SK-N-SH (cell line): ENCODE data around the gene TRPM2. TPM values are rescaled to one million over a fixed set of nuclear protein-coding genes. Genes with fewer than 3 reads are reported as not detected.

Experiments
- CTCF ChIA-PET: fragments of 300-600, 350-600 bp; formaldehyde crosslinking; extraction: SDS; loops from one replicate; lab custom pipeline; 2021; lab: Yijun Ruan, JAX
- POLR2A ChIA-PET: fragments of 350-600 bp; sonication (Branson Sonifier 250); formaldehyde crosslinking; extraction: SDS; loops from one replicate; lab custom pipeline; 2020; ENCODE audit warnings: antibody characterized with exemption, inconsistent platforms; lab: Yijun Ruan, JAX
- DNase-seq: peaks from one replicate; pipeline ENCODE4 v3.0.0; 2012
- H2AFZ ChIP-seq: fragments of 200-600 bp; sonication (generic); 2 replicates; pipeline ENCODE4 v1.8.1; 2016; ENCODE audit warnings: antibody characterized with exemption, mild to moderate bottlenecking, low read depth
- H3F3A ChIP-seq: fragments of 200-600 bp; sonication (generic); replicated peaks from 2 replicates; pipeline ENCODE3; 2016; ENCODE audit warnings: antibody characterized with exemption, mild to moderate bottlenecking; ENCODE audit not compliant: insufficient read depth
- H3K27ac ChIP-seq, 2 experiments: fragments of 200-500 bp in 1 of 2; fragments of 200-600 bp in 1 of 2; sonication (Bioruptor generic) in 1 of 2; sonication (generic), shearing (Covaris generic) in 1 of 2; 2 replicates each; pipeline versions ENCODE4 v1.5.1 to v1.6.1; 2014 to 2016; ENCODE audit warnings: low read depth in 2 of 2, inconsistent platforms in 1 of 2, low read length in 1 of 2, mild to moderate bottlenecking in 1 of 2, mixed read lengths in 1 of 2
- H3K27me3 ChIP-seq: fragments of 200-600 bp; sonication (generic), shearing (Covaris generic); 2 replicates; pipeline ENCODE4 v1.6.1; 2016; ENCODE audit warnings: mixed run types; ENCODE audit not compliant: insufficient read depth
- H3K36me3 ChIP-seq, 2 experiments: fragments of 200-500 bp in 1 of 2; fragments of 200-600 bp in 1 of 2; sonication (Bioruptor generic) in 1 of 2; sonication (generic) in 1 of 2; replicated peaks in 1 of 2; 2 replicates each; pipeline versions ENCODE3 to v1.5.1; 2014 to 2016; ENCODE audit warnings: low read length in 1 of 2, mild to moderate bottlenecking in 1 of 2; ENCODE audit not compliant: insufficient read depth in 2 of 2, control insufficient read depth in 1 of 2
- H3K4me1 ChIP-seq, 2 experiments: fragments of 200-500 bp in 1 of 2; fragments of 200-600 bp in 1 of 2; sonication (Bioruptor generic) in 1 of 2; sonication (generic), shearing (Covaris generic) in 1 of 2; 2 replicates each; pipeline versions ENCODE4 v1.5.1 to v1.6.1; 2014 to 2016; ENCODE audit warnings: low read depth in 1 of 2, low read length in 1 of 2, mixed run types in 1 of 2; ENCODE audit not compliant: insufficient read depth in 2 of 2, control insufficient read depth in 1 of 2
- H3K4me2 ChIP-seq: fragments of 200-600 bp; sonication (generic), shearing (Covaris generic); 2 replicates; pipeline ENCODE4 v1.6.1; 2017; ENCODE audit warnings: mixed run types
- H3K4me3 ChIP-seq, 2 experiments: fragments of 200-500 bp in 1 of 2; fragments of 200-600 bp in 1 of 2; sonication (Bioruptor generic) in 1 of 2; sonication (generic), shearing (Covaris generic) in 1 of 2; 2 replicates each; pipeline versions ENCODE4 v1.5.1 to v1.8.1; 2014 to 2016; ENCODE audit warnings: low read depth in 2 of 2, inconsistent platforms in 1 of 2, low read length in 1 of 2, mild to moderate bottlenecking in 1 of 2, mixed read lengths in 1 of 2, moderate library complexity in 1 of 2
- H3K79me2 ChIP-seq: fragments of 200-600 bp; sonication (generic); 2 replicates; pipeline ENCODE4 v1.8.1; 2017; ENCODE audit warnings: mild to moderate bottlenecking; ENCODE audit not compliant: insufficient read depth
- H3K9ac ChIP-seq: fragments of 200-600 bp; sonication (generic); 2 replicates; pipeline ENCODE4 v1.6.1; 2017; ENCODE audit warnings: mixed run types
- H3K9me2 ChIP-seq: fragments of 200-600 bp; sonication (generic); 2 replicates; pipeline ENCODE4 v1.6.1; 2017; ENCODE audit warnings: mixed run types
- H3K9me3 ChIP-seq: fragments of 200-600 bp; sonication (generic); 2 replicates; pipeline ENCODE4 v1.6.1; 2017; ENCODE audit warnings: mixed run types, mild to moderate bottlenecking, moderate library complexity
- H4K20me1 ChIP-seq: fragments of 200-600 bp; sonication (generic); 2 replicates; pipeline ENCODE4 v1.6.1; 2017; ENCODE audit warnings: mild to moderate bottlenecking, mixed run types; ENCODE audit not compliant: insufficient read depth
- EP300 ChIP-seq, 2 experiments: IDR thresholded peaks; 2 replicates each; pipeline versions ENCODE4 v1.4.0 to v1.6.1; 2012; ENCODE audit warnings: borderline replicate concordance in 1 of 2, low read depth in 1 of 2, low read length in 1 of 2
- FOSL2 ChIP-seq: IDR thresholded peaks from 2 replicates; pipeline ENCODE4 v1.4.0; 2012; ENCODE audit warnings: low read depth, mild to moderate bottlenecking, moderate library complexity, borderline replicate concordance
- FOXM1 ChIP-seq: IDR thresholded peaks from 2 replicates; pipeline ENCODE4 v1.4.0; 2012; ENCODE audit warnings: low read depth, mild to moderate bottlenecking
- GABPA ChIP-seq: IDR thresholded peaks from 2 replicates; pipeline ENCODE4 v1.4.0; 2012; ENCODE audit warnings: low read depth, mild to moderate bottlenecking
- IRF3 ChIP-seq: fragments of 150-350 bp; IDR thresholded peaks from 2 replicates; pipeline ENCODE4 v1.6.1; 2016; ENCODE audit warnings: mild to moderate bottlenecking, low read depth, low read length
- MEF2A ChIP-seq: IDR thresholded peaks from 2 replicates; pipeline ENCODE4 v1.4.0; 2012; ENCODE audit warnings: low read depth, borderline replicate concordance
- MXI1 ChIP-seq: IDR thresholded peaks from 2 replicates; pipeline ENCODE4 v1.6.1; 2012; ENCODE audit warnings: mild to moderate bottlenecking, low read depth, low read length, improper control_type of control experiment
- NFIC ChIP-seq: IDR thresholded peaks from 2 replicates; pipeline ENCODE4 v1.4.0; 2012; ENCODE audit warnings: borderline replicate concordance
- NRF1 ChIP-seq: IDR thresholded peaks from 2 replicates; pipeline ENCODE4 v1.6.1; 2012; ENCODE audit warnings: low read depth, mild to moderate bottlenecking, low read length
- PBX3 ChIP-seq: IDR thresholded peaks from 2 replicates; pipeline ENCODE4; 2012
- SIN3A ChIP-seq: IDR thresholded peaks from 2 replicates; pipeline ENCODE4 v1.6.1; 2012; ENCODE audit warnings: low read depth, mild to moderate bottlenecking, low read length, moderate library complexity, borderline replicate concordance
- SMC3 ChIP-seq: IDR thresholded peaks from 2 replicates; pipeline ENCODE4 v1.6.1; 2012; ENCODE audit warnings: low read depth, low read length, improper control_type of control experiment
- TEAD4 ChIP-seq: IDR thresholded peaks from 2 replicates; pipeline ENCODE4 v1.4.0; 2012; ENCODE audit warnings: mild to moderate bottlenecking, borderline replicate concordance; ENCODE audit not compliant: insufficient read depth
- USF2 ChIP-seq: fragments of 150-350 bp; IDR thresholded peaks from 2 replicates; pipeline ENCODE4 v1.6.1; 2017; ENCODE audit warnings: antibody characterized with exemption, low read length, low read depth, borderline replicate concordance
- WGBS: methylation state at CpG from one replicate; pipeline ENCODE4 v1.1.6; 2017; ENCODE audit warnings: low lambda C conversion rate; 5-methylcytosine and 5-hydroxymethylcytosine counted together
- polyA plus RNA-seq, 3 experiments: library from polyadenylated mRNA; depleted of rRNA; stranded (reverse); fragments of >200 nt; gene quantifications; 2 replicates each; pipeline ENCODE4 v1.2.3, GENCODE V29; 2012
- TF ChIP-seq, protein P1 (sequence below): IDR thresholded peaks from 2 replicates; pipeline ENCODE4 v1.4.0; 2012; ENCODE audit warnings: low read depth, borderline replicate concordance
- TF ChIP-seq, protein P2 (sequence below): IDR thresholded peaks from 2 replicates; pipeline ENCODE4 v1.4.0; 2012; ENCODE audit warnings: low read depth

The TRPM2 gene
- polyA plus RNA-seq, 1 of the 3 experiments (the other 2 are of a cell fraction) = not detected

DNA sequence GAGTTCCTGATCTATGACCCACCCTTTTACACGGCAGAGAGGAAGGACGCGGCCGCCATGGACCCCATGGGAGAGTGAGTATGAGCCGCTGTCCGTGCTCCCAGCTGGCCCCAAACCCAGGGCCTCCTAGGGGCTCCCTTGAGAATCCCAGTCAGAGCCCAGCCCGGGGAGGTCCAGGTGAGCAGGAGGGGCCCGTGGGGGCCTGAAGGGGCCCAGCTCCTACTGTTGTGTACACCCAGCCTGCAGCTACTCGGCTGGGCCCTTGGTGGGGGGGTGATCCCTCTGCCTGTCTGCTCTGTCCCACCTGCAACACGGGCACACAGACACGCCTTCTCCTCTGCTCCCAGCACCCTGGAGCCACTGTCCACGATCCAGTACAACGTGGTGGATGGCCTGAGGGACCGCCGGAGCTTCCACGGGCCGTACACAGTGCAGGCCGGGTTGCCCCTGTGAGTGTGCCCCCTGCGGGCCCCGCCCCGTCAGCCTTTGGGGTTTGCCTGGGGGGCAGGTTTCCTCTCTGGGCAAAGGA, 73.3 kb downstream of the TRPM2 start:
- H3K27me3 ChIP-seq = no peaks in the 10 kb centered on the region
- H3K9me3 ChIP-seq = peaks cover 9% of the 10 kb centered on the region
- WGBS = 68% methylated on average over 12 of the region's 21 CpGs
- H3K4me2 ChIP-seq = no peak overlapping the region
- no peak overlapping the region for H2AFZ ChIP-seq
- no peaks in the 10 kb centered on the region for H3K9me2 ChIP-seq
- ChIA-PET POLR2A (no interaction called here), CTCF (no interaction called here)
- DNase-seq = no peak
- H3K27ac ChIP-seq = no peak overlapping the region
- no peaks in the 10 kb centered on the region for H3K79me2 ChIP-seq
- H4K20me1 ChIP-seq = no peaks in the 10 kb centered on the region
- H3K9ac ChIP-seq = no peak overlapping the region
- H3K4me1 ChIP-seq = peaks cover 0 to 3% of the 10 kb centered on the region in 2 experiments; a peak in 1 of 4 replicates
- TF ChIP-seq FOXM1 = no peak
- no peak overlapping the region for H3K4me3 ChIP-seq
- H3K36me3 ChIP-seq = no peaks in the 10 kb centered on the region
- H3F3A ChIP-seq = peaks cover 10% of the 10 kb centered on the region

GRCh38 chr21:44427241-44428120, 74.1 kb downstream of the TRPM2 start:
- TF ChIP-seq GABPA (no peak), PBX3 (no peak), USF2 (no peak), MEF2A (no peak), TEAD4 (no peak)
- TF ChIP-seq, all 33 proteins: peak for 0
- no peak overlapping the region for H3K4me3 ChIP-seq
- H3K27ac ChIP-seq = no peak overlapping the region
- no peaks in the 10 kb centered on the region for H3K79me2 ChIP-seq
- ChIA-PET CTCF (no interaction called here), POLR2A (no interaction called here)
- no peak overlapping the region for H3K9ac ChIP-seq
- no peaks in the 10 kb centered on the region for H3K27me3 ChIP-seq
- no peaks in the 10 kb centered on the region for H3K36me3 ChIP-seq
- peaks cover 9% of the 10 kb centered on the region for H3K9me3 ChIP-seq
- no peak for DNase-seq
- H3K4me2 ChIP-seq = no peak overlapping the region
- 76% methylated on average over 27 of the region's 28 CpGs for WGBS
- no peak overlapping the region for H2AFZ ChIP-seq
- peaks cover 10% of the 10 kb centered on the region for H3F3A ChIP-seq
- no peaks in the 10 kb centered on the region for H3K9me2 ChIP-seq
- peaks cover 0 to 3% of the 10 kb centered on the region in 2 experiments; a peak in 1 of 4 replicates for H3K4me1 ChIP-seq
- no peaks in the 10 kb centered on the region for H4K20me1 ChIP-seq

DNA sequence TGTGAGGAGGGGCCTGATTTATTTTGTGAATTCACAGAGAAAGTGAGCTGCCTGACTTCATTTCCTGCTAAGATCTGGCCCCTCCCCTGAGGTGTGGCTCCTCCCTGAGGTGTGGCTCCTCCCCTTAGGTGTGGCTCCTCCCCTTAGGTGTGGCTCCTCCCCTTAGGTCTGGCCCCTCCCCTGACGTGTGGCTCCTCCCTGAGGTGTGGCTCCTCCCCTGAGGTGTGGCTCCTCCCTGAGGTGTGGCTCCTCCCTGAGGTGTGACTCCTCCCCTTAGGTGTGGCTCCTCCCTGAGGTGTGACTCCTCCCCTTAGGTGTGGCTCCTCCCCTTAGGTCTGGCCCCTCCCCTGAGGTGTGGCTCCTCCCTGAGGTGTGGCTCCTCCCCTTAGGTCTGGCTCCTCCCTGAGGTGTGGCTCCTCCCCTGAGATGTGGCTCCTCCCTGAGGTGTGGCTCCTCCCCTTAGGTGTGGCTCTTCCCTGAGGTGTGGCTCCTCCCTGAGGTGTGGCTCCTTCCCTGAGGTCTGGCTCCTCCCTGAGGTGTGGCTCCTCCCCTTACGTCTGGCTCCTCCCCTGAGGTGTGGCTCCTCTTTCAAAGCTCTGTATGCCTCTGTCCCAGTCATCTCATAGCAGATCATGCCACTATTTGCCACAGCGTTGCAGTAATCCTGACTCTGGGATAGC, 75.0 kb downstream of the TRPM2 start:
- Histone ChIP-seq H3K27ac (no peak overlapping the region), H3K27me3 (no peaks in the 10 kb centered on the region), H3K9me3 (peaks cover 9% of the 10 kb centered on the region), H3K9me2 (no peaks in the 10 kb centered on the region), H3K36me3 (no peaks in the 10 kb centered on the region), H3K79me2 (no peaks in the 10 kb centered on the region), H3K4me1 (peaks cover 0 to 7% of the 10 kb centered on the region in 2 experiments; a peak in 1 of 4 replicates), H3K4me3 (no peak overlapping the region), H2AFZ (no peak overlapping the region), H3K9ac (no peak overlapping the region), H4K20me1 (no peaks in the 10 kb centered on the region), H3K4me2 (no peak overlapping the region), H3F3A (peaks cover 10% of the 10 kb centered on the region)
- ChIA-PET CTCF (no interaction called here), POLR2A (no interaction called here)
- TF ChIP-seq IRF3 (no peak), NRF1 (no peak), SMC3 (no peak), MXI1 (no peak), EP300 (IDR thresholded peaks at IDR 0.05; ENCODE audit: borderline replicate concordance in 1 of 2, low read depth in 1 of 2, low read length in 1 of 2) (no peak), NFIC (no peak), SIN3A (no peak), FOSL2 (no peak)
- TF ChIP-seq, protein P1, sequence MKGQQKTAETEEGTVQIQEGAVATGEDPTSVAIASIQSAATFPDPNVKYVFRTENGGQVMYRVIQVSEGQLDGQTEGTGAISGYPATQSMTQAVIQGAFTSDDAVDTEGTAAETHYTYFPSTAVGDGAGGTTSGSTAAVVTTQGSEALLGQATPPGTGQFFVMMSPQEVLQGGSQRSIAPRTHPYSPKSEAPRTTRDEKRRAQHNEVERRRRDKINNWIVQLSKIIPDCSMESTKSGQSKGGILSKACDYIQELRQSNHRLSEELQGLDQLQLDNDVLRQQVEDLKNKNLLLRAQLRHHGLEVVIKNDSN = no peak
- TF ChIP-seq, protein P2, sequence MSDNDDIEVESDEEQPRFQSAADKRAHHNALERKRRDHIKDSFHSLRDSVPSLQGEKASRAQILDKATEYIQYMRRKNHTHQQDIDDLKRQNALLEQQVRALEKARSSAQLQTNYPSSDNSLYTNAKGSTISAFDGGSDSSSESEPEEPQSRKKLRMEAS = no peak
- peak; percentile 35 for DNase-seq
- WGBS = 38% methylated on average over 3 of the region's 3 CpGs
